IMR-90 (cell line): ENCODE data around the gene TRMT2B. TPM values are rescaled to one million over a fixed set of nuclear protein-coding genes. Genes with fewer than 3 reads are reported as not detected.

Experiments
- ATAC-seq: fragments of 200-7000 bp; cut with Tn5 transposase; 2 replicates; pipeline ENCODE4 v1.9.1; 2020; ENCODE audit warnings: low read depth, mild to moderate bottlenecking, moderate library complexity
- BruUV-seq: library from RNA; stranded (reverse); fragments of 400-500 nt; replicated peaks from 2 replicates; lab custom pipeline; 2021; lab: Mats Ljungman, UMichigan
- CTCF ChIA-PET: fragments of 300-600 bp; formaldehyde crosslinking; extraction: SDS; loops from one replicate; lab custom pipeline; 2021; ENCODE audit warnings: antibody characterized with exemption; lab: Yijun Ruan, JAX
- POLR2A ChIA-PET: fragments of 300-600 bp; sonication (Branson Sonifier 250); formaldehyde crosslinking; loops from one replicate; lab custom pipeline; 2022; ENCODE audit warnings: antibody characterized with exemption; ENCODE audit not compliant: unreplicated experiment; lab: Charles Lee
- DNase-seq: peaks from one replicate; pipeline ENCODE4 v3.0.0; 2013
- H2AFZ ChIP-seq: replicated peaks from 2 replicates; pipeline ENCODE3; 2013; ENCODE audit warnings: low read length, mild to moderate bottlenecking; ENCODE audit not compliant: poor library complexity
- H2AK5ac ChIP-seq: 2 replicates; pipeline ENCODE4 v1.6.1; 2013; ENCODE audit warnings: low read depth, low read length, inconsistent platforms
- H2AK9ac ChIP-seq: replicated peaks from 2 replicates; pipeline ENCODE3; 2013; ENCODE audit warnings: mild to moderate bottlenecking, low read depth, low read length, moderate library complexity; ENCODE audit not compliant: poor library complexity
- H2BK120ac ChIP-seq: 2 replicates; pipeline ENCODE4 v1.6.1; 2013; ENCODE audit warnings: low read depth, low read length, inconsistent platforms
- H2BK15ac ChIP-seq: 3 replicates; pipeline ENCODE4 v1.6.1; 2013; ENCODE audit warnings: low read depth, low read length, inconsistent platforms
- H2BK20ac ChIP-seq: 2 replicates; pipeline ENCODE4 v1.6.1; 2013; ENCODE audit warnings: low read depth, mild to moderate bottlenecking, inconsistent platforms, low read length, moderate library complexity
- H2BK5ac ChIP-seq: 2 replicates; pipeline ENCODE4 v1.6.1; 2013; ENCODE audit warnings: mild to moderate bottlenecking, low read depth, low read length, inconsistent platforms; ENCODE audit not compliant: poor library complexity, severe bottlenecking
- H3K14ac ChIP-seq: replicated peaks from 2 replicates; pipeline ENCODE4 v1.6.1; 2013; ENCODE audit warnings: low read depth, low read length, inconsistent platforms
- H3K18ac ChIP-seq: 2 replicates; pipeline ENCODE4 v1.6.1; 2013; ENCODE audit warnings: low read depth, low read length, control low read depth
- H3K23ac ChIP-seq: 2 replicates; pipeline ENCODE4 v1.6.1; 2013; ENCODE audit warnings: low read depth, low read length, inconsistent platforms
- H3K27ac ChIP-seq: 2 replicates; pipeline ENCODE4 v1.5.1; 2013; ENCODE audit warnings: mild to moderate bottlenecking, control low read depth, low read length; ENCODE audit not compliant: insufficient read depth
- H3K27me3 ChIP-seq: 2 replicates; pipeline ENCODE4 v1.6.1; 2013; ENCODE audit warnings: low read length; ENCODE audit not compliant: control insufficient read depth, insufficient read depth
- H3K36me3 ChIP-seq: 2 replicates; pipeline ENCODE4 v1.6.1; 2013; ENCODE audit warnings: low read length, mixed read lengths; ENCODE audit not compliant: control insufficient read depth, insufficient read depth
- H3K4ac ChIP-seq: 2 replicates; pipeline ENCODE4 v1.6.1; 2013; ENCODE audit warnings: low read depth, low read length, inconsistent platforms
- H3K4me1 ChIP-seq: 2 replicates; pipeline ENCODE4 v1.6.1; 2013; ENCODE audit warnings: low read length, mixed read lengths; ENCODE audit not compliant: control insufficient read depth, insufficient read depth
- H3K4me2 ChIP-seq: 2 replicates; pipeline ENCODE4 v1.6.1; 2013; ENCODE audit warnings: low read depth, mild to moderate bottlenecking, control low read depth, low read length, moderate library complexity
- H3K4me3 ChIP-seq: 2 replicates; pipeline ENCODE4 v1.5.1; 2013; ENCODE audit warnings: low read depth, mild to moderate bottlenecking, control low read depth, low read length, moderate library complexity; ENCODE audit not compliant: insufficient read depth
- H3K56ac ChIP-seq: 2 replicates; pipeline ENCODE4 v1.6.1; 2013; ENCODE audit warnings: low read length, inconsistent platforms; ENCODE audit not compliant: insufficient read depth; ENCODE audit errors: extremely low read depth
- H3K79me1 ChIP-seq, 2 experiments: 2 replicates each; pipeline ENCODE4 v1.6.1; 2013; ENCODE audit warnings: low read length in 2 of 2, inconsistent platforms in 1 of 2, low read depth in 1 of 2
- H3K9ac ChIP-seq: 2 replicates; pipeline ENCODE4 v1.6.1; 2013; ENCODE audit warnings: low read depth, low read length, control low read depth
- H3K9me1 ChIP-seq: 2 replicates; pipeline ENCODE4 v1.6.1; 2013; ENCODE audit warnings: low read length, inconsistent platforms; ENCODE audit not compliant: insufficient read depth
- H3K9me3 ChIP-seq: 2 replicates; pipeline ENCODE4 v1.6.1; 2013; ENCODE audit warnings: low read length; ENCODE audit not compliant: control insufficient read depth, insufficient read depth
- H4K20me1 ChIP-seq: 2 replicates; pipeline ENCODE4 v1.6.1; 2013; ENCODE audit warnings: low read length, inconsistent platforms; ENCODE audit not compliant: insufficient read depth
- H4K5ac ChIP-seq: 2 replicates; pipeline ENCODE4 v1.6.1; 2013; ENCODE audit warnings: mild to moderate bottlenecking, low read depth, low read length, control low read depth
- H4K8ac ChIP-seq, 2 experiments: 2 replicates each; pipeline ENCODE4 v1.6.1; 2013; ENCODE audit warnings: low read depth in 2 of 2, low read length in 2 of 2, control low read depth in 1 of 2, inconsistent platforms in 1 of 2
- H4K91ac ChIP-seq: 2 replicates; pipeline ENCODE4 v1.6.1; 2013; ENCODE audit warnings: low read depth, low read length, inconsistent platforms; ENCODE audit not compliant: insufficient read depth
- BHLHE40 ChIP-seq: fragments of 150-350 bp; IDR thresholded peaks from 2 replicates; pipeline ENCODE4 v1.6.1; 2016; ENCODE audit warnings: mild to moderate bottlenecking, low read depth, low read length
- CEBPB ChIP-seq: IDR thresholded peaks from 2 replicates; pipeline ENCODE4 v1.6.1; 2012; ENCODE audit warnings: low read depth, low read length, improper control_type of control experiment
- CHD1 ChIP-seq: IDR thresholded peaks from 2 replicates; pipeline ENCODE4 v1.6.1; 2012; ENCODE audit warnings: low read depth, low read length, improper control_type of control experiment
- CTCF ChIP-seq: conservative IDR thresholded peaks from 2 replicates; pipeline ENCODE4 v1.5.1; 2012; ENCODE audit warnings: mild to moderate bottlenecking, low read depth, low read length, improper control_type of control experiment
- ELK1 ChIP-seq: fragments of 150-350 bp; IDR thresholded peaks from 2 replicates; pipeline ENCODE4 v1.6.1; 2016; ENCODE audit warnings: low read depth, mild to moderate bottlenecking, low read length, moderate library complexity, borderline replicate concordance
- FOS ChIP-seq: fragments of 150-350 bp; IDR thresholded peaks from 2 replicates; pipeline ENCODE4 v1.6.1; 2016; ENCODE audit warnings: low read depth, low read length
- MAFK ChIP-seq: IDR thresholded peaks from 2 replicates; pipeline ENCODE4 v1.6.1; 2012; ENCODE audit warnings: low read depth, low read length, improper control_type of control experiment
- MAZ ChIP-seq: IDR thresholded peaks from 2 replicates; pipeline ENCODE4 v1.6.1; 2012; ENCODE audit warnings: low read depth, mild to moderate bottlenecking, low read length, improper control_type of control experiment, moderate library complexity, borderline replicate concordance
- MXI1 ChIP-seq: IDR thresholded peaks from 2 replicates; pipeline ENCODE4 v1.6.1; 2012; ENCODE audit warnings: low read depth, mild to moderate bottlenecking, low read length, moderate library complexity, borderline replicate concordance
- NFE2L2 ChIP-seq: fragments of 150-350 bp; IDR thresholded peaks from 2 replicates; pipeline ENCODE4 v1.6.1; 2016; ENCODE audit warnings: low read depth, mild to moderate bottlenecking, low read length
- POLR2A ChIP-seq: IDR thresholded peaks from 2 replicates; pipeline ENCODE4 v1.6.1; 2012; ENCODE audit warnings: mild to moderate bottlenecking, low read depth, low read length
- RAD21 ChIP-seq: IDR thresholded peaks from 2 replicates; pipeline ENCODE4 v1.6.1; 2012; ENCODE audit warnings: low read length, improper control_type of control experiment
- RCOR1 ChIP-seq: IDR thresholded peaks from 2 replicates; pipeline ENCODE4 v1.6.1; 2012; ENCODE audit warnings: mild to moderate bottlenecking, low read length, improper control_type of control experiment; ENCODE audit not compliant: insufficient replicate concordance
- RFX5 ChIP-seq: IDR thresholded peaks from 2 replicates; pipeline ENCODE4 v1.8.0; 2012; ENCODE audit warnings: low read depth, mild to moderate bottlenecking, low read length, moderate library complexity
- SMC3 ChIP-seq: fragments of 150-350 bp; IDR thresholded peaks from 2 replicates; pipeline ENCODE4 v1.6.1; 2016; ENCODE audit warnings: low read depth, mild to moderate bottlenecking, antibody characterized with exemption, low read length, moderate library complexity
- USF2 ChIP-seq: fragments of 150-350 bp; IDR thresholded peaks from 2 replicates; pipeline ENCODE4 v1.6.1; 2017; ENCODE audit warnings: mild to moderate bottlenecking, antibody characterized with exemption, low read length, low read depth
- dilution Hi-C: fragments of 300-500 bp; cut with HindIII; formaldehyde crosslinking; loops from one replicate; pipeline ENCODE4 v1.14.3; 2018; ENCODE audit warnings: low sequenced_read_pairs; ENCODE audit not compliant: unreplicated experiment
- in situ Hi-C: fragments of 300-500 bp; cut with MboI; formaldehyde crosslinking; loops from 3 replicates; pipeline ENCODE4 v1.14.3; 2019; ENCODE audit warnings: low sequenced_read_pairs, inconsistent platforms, mixed read lengths
- intact Hi-C: fragments of 100-400 bp; cut with micrococcal nuclease; formaldehyde crosslinking; loops from 2 replicates; pipeline ENCODE4 v1.10.0; 2022
- polyA plus RNA-seq, 3 experiments: library from polyadenylated mRNA; depleted of rRNA; stranded (reverse); fragments of >200 nt; gene quantifications; 2 replicates each; pipeline ENCODE4 v1.2.3, GENCODE V29; 2012; ENCODE audit warnings: low replicate concordance in 1 of 3
- total RNA-seq: library from RNA; depleted of rRNA; stranded (reverse); fragments of >200 nt; gene quantifications from 2 replicates; pipeline ENCODE4 v1.2.3, GENCODE V29; 2012

Gene TRMT2B
- total and polyA plus RNA-seq, 2 of the 4 experiments (the other 2 are of a cell fraction), result 7.7 to 13.4 TPM

- no peak overlapping the region for H2BK5ac ChIP-seq
- no peak overlapping the region for H3K18ac ChIP-seq
- H4K8ac ChIP-seq, result no peak overlapping the region
- no peak for ATAC-seq
- 0 out of 2 replicates have a peak, but pooled peaks cover 4% of the 10 kb centered on the region for H3K36me3 ChIP-seq
- H3K9ac ChIP-seq, result no peak overlapping the region
- H3K27me3 ChIP-seq, result no peaks in the 10 kb centered on the region
- no peak overlapping the region for H2AK5ac ChIP-seq
- no peak overlapping the region for H3K4me3 ChIP-seq
- H3K56ac ChIP-seq, result no peak overlapping the region
- H3K9me3 ChIP-seq, result no peaks in the 10 kb centered on the region
- no peak overlapping the region for H2BK15ac ChIP-seq
- H2AK9ac ChIP-seq, result no peak overlapping the region
- H4K20me1 ChIP-seq, result no peaks in the 10 kb centered on the region
- H3K4ac ChIP-seq, result no peak overlapping the region
- H2BK20ac ChIP-seq, result no peak overlapping the region
- POLR2A ChIA-PET, result no interaction called here
- H2BK120ac ChIP-seq, result no peak overlapping the region
- H2AFZ ChIP-seq, result no peak overlapping the region
- H3K27ac ChIP-seq, result no peak overlapping the region
- no peak for TF ChIP-seq MAFK
- no peak for TF ChIP-seq MXI1
- TF ChIP-seq ELK1, result no peak
- TF ChIP-seq RAD21, result no peak
- no peak for TF ChIP-seq RCOR1
- TF ChIP-seq CEBPB, result no peak
- TF ChIP-seq CTCF, result no peak
- TF ChIP-seq NFE2L2, result no peak
- TF ChIP-seq MAZ, result no peak
- TF ChIP-seq CHD1, result no peak
- no peak for TF ChIP-seq USF2
- TF ChIP-seq POLR2A, result no peak
- TF ChIP-seq RFX5, result no peak
- TF ChIP-seq BHLHE40, result no peak
- no peak for TF ChIP-seq FOS
- no peak for TF ChIP-seq SMC3
- CTCF ChIA-PET, result no interaction called here
- H4K91ac ChIP-seq, result no peak overlapping the region
- no peaks in the 10 kb centered on the region for H3K79me1 ChIP-seq
- no peak overlapping the region for H3K23ac ChIP-seq
- H4K5ac ChIP-seq, result no peak overlapping the region
- in situ Hi-C loops, result no loop called here
- no peak overlapping the region for H3K14ac ChIP-seq
- peak; percentile 1 for DNase-seq
- H3K9me1 ChIP-seq, result no peaks in the 10 kb centered on the region; the same call in 1 of the 2 replicates
- no peak overlapping the region for H3K4me2 ChIP-seq
- dilution Hi-C loops, result no loop called here
- no TSS peak for BruUV-seq
- intact Hi-C loops, result no loop called here
- H3K4me1 ChIP-seq, result no peaks in the 10 kb centered on the region
These were observed 14.7 kb downstream of the TRMT2B start for GRCh38 chrX:101037231-101037630.
